ENCODE results near the gene IFI16.

Gene IFI16

GRCh38 chr1:159091607-159092031 is 81.9 kb downstream of the IFI16 start:
- H3K9ac ChIP-seq (ENCODE audit: low read depth, low read length), result no peak overlapping the region
- H3K27ac ChIP-seq (ENCODE audit: low read length), result no peak overlapping the region
- H3K4me2 ChIP-seq (ENCODE audit: insufficient read depth, low read length), result no peak overlapping the region

GRCh38 chr1:159092036-159092760 is 82.5 kb downstream of the IFI16 start:
- TF ChIP-seq, protein P1, sequence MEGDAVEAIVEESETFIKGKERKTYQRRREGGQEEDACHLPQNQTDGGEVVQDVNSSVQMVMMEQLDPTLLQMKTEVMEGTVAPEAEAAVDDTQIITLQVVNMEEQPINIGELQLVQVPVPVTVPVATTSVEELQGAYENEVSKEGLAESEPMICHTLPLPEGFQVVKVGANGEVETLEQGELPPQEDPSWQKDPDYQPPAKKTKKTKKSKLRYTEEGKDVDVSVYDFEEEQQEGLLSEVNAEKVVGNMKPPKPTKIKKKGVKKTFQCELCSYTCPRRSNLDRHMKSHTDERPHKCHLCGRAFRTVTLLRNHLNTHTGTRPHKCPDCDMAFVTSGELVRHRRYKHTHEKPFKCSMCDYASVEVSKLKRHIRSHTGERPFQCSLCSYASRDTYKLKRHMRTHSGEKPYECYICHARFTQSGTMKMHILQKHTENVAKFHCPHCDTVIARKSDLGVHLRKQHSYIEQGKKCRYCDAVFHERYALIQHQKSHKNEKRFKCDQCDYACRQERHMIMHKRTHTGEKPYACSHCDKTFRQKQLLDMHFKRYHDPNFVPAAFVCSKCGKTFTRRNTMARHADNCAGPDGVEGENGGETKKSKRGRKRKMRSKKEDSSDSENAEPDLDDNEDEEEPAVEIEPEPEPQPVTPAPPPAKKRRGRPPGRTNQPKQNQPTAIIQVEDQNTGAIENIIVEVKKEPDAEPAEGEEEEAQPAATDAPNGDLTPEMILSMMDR (IDR thresholded peaks at IDR 0.05; ENCODE audit: borderline replicate concordance, extremely low read depth, low read length, poor library complexity, severe bottlenecking), result no peak
- no peak overlapping the region for H3K4me2 ChIP-seq (ENCODE audit: insufficient read depth, low read length)
- H3K27ac ChIP-seq (ENCODE audit: low read length), result no peak overlapping the region
- DNase-seq (no peak), ATAC-seq (ENCODE audit: insufficient read depth, low read depth) (no peak)
- no peaks in the 10 kb centered on the region for H3K9me3 ChIP-seq (ENCODE audit: insufficient read depth, low read length, severe bottlenecking)
- H3K4me1 ChIP-seq (ENCODE audit: insufficient read depth, low read length), result no peaks in the 10 kb centered on the region
- H3K9ac ChIP-seq (ENCODE audit: low read depth, low read length), result no peak overlapping the region
- no peaks in the 10 kb centered on the region for H3K79me2 ChIP-seq (ENCODE audit: insufficient read depth, low read length)
- no peaks in the 10 kb centered on the region for H3K36me3 ChIP-seq (ENCODE audit: insufficient read depth, low read length)
- no peaks in the 10 kb centered on the region for H4K20me1 ChIP-seq (ENCODE audit: insufficient read depth, low read length)
- no peak overlapping the region for H3K4me3 ChIP-seq (ENCODE audit: low read depth in 1 of 2, low read length in 2 of 2)
- peaks cover 11% of the 10 kb centered on the region for H3K27me3 ChIP-seq (ENCODE audit: insufficient read depth, low read length, poor library complexity)
- no peak overlapping the region for H2AFZ ChIP-seq (ENCODE audit: low read depth, low read length)

More at GRCh38 chr1:159091607-159092031, 81.9 kb downstream of the IFI16 start:
- TF ChIP-seq EZH2 (IDR thresholded peaks at IDR 0.05; ENCODE audit: borderline replicate concordance, low read depth, low read length, severe bottlenecking), result no peak
- TF ChIP-seq, protein P1 (IDR thresholded peaks at IDR 0.05; ENCODE audit: borderline replicate concordance, extremely low read depth, low read length, poor library complexity, severe bottlenecking), result no peak
- Histone ChIP-seq H4K20me1 (ENCODE audit: insufficient read depth, low read length) (no peaks in the 10 kb centered on the region), H3K9me3 (ENCODE audit: insufficient read depth, low read length, severe bottlenecking) (no peaks in the 10 kb centered on the region), H3K36me3 (ENCODE audit: insufficient read depth, low read length) (no peaks in the 10 kb centered on the region), H3K4me3 (ENCODE audit: low read depth in 1 of 2, low read length in 2 of 2) (no peak overlapping the region), H3K27me3 (ENCODE audit: insufficient read depth, low read length, poor library complexity) (peaks cover 6% of the 10 kb centered on the region), H3K4me1 (ENCODE audit: insufficient read depth, low read length) (no peaks in the 10 kb centered on the region), H3K79me2 (ENCODE audit: insufficient read depth, low read length) (no peaks in the 10 kb centered on the region), H2AFZ (ENCODE audit: low read depth, low read length) (no peak overlapping the region)
- no peak for ATAC-seq (ENCODE audit: insufficient read depth, low read depth)
- DNase-seq, result no peak

GRCh38 chr1:159098596-159098995 is 88.9 kb downstream of the IFI16 start:
- Histone ChIP-seq H2AFZ (ENCODE audit: low read depth, low read length) (no peak overlapping the region), H3K27me3 (ENCODE audit: insufficient read depth, low read length, poor library complexity) (peaks cover 21% of the 10 kb centered on the region), H3K4me1 (ENCODE audit: insufficient read depth, low read length) (no peaks in the 10 kb centered on the region), H3K9ac (ENCODE audit: low read depth, low read length) (no peak overlapping the region), H3K4me3 (ENCODE audit: low read depth in 1 of 2, low read length in 2 of 2) (no peak overlapping the region), H3K9me3 (ENCODE audit: insufficient read depth, low read length, severe bottlenecking) (no peaks in the 10 kb centered on the region), H3K27ac (ENCODE audit: low read length) (no peak overlapping the region), H4K20me1 (ENCODE audit: insufficient read depth, low read length) (no peaks in the 10 kb centered on the region), H3K36me3 (ENCODE audit: insufficient read depth, low read length) (no peaks in the 10 kb centered on the region), H3K79me2 (ENCODE audit: insufficient read depth, low read length) (no peaks in the 10 kb centered on the region), H3K4me2 (ENCODE audit: insufficient read depth, low read length) (no peak overlapping the region)
- TF ChIP-seq EZH2 (IDR thresholded peaks at IDR 0.05; ENCODE audit: borderline replicate concordance, low read depth, low read length, severe bottlenecking), result no peak
- TF ChIP-seq, protein P1 (IDR thresholded peaks at IDR 0.05; ENCODE audit: borderline replicate concordance, extremely low read depth, low read length, poor library complexity, severe bottlenecking), result no peak
- DNase-seq (no peak), ATAC-seq (ENCODE audit: insufficient read depth, low read depth) (no peak)

Data from DND-41 (cell line).